G401 (cell line): Measurements from ENCODE around the gene CHN2. TPM values are rescaled to one million over a fixed set of nuclear protein-coding genes. Genes with fewer than 3 reads are reported as not detected.

ENCODE experiments used
- DNase-seq: peaks from one replicate; pipeline ENCODE4 v3.0.0-alpha.2; 2015; ENCODE audit warnings: low spot score
- in situ Hi-C: cut with HindIII; loops from 2 replicates; pipeline ENCODE4 v1.10.0; 2016; ENCODE audit warnings: low sequenced_read_pairs, mixed read lengths
- total RNA-seq: library from RNA; depleted of rRNA; stranded (reverse); fragments of >200 nt; shearing (Covaris generic); gene quantifications from 2 replicates; pipeline ENCODE4 v1.2.3, GENCODE V29; 2014

Gene CHN2
- total RNA-seq, 1 experiment from 2014 or later, result not detected

DNA sequence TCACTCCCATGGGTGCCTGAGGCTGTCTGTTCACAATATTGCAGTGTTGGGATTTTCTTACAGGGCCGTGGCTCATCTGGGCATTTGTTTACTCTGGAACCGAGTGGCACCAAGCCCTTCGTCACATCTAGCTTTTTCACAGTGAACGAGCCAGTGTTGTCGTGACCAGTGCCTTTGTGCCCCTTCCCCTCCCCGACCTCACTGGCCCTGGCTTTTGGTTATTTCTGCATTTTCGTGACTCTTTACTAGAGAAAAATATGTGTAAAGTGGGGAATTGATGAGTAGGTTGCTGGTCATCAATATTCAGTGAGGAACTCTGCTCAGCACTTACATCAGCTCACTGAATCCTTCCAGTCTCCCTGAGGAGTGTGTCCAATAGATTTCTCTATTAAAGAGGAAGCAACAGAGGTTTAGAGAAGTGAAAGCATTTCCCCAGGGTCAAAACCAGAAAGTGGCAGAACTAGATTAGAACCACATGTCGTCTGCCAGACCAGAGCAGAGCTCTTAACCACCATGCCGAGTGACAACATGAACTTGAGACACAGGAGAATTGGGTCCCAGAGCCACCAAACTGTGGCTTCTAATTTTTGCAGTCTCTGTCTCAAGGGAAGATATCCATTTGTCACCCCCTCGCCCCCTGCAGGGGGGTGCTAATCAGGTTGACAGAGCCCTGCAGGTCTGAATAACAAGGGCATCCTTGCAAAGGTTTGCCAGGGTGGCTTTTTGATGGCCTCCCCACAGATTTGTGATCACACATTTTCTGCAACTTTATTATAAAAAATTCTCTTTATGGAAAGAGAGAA is 125.3 kb downstream of the CHN2 start:
- in situ Hi-C loops, result no loop called here
- DNase-seq, result no peak

DNA sequence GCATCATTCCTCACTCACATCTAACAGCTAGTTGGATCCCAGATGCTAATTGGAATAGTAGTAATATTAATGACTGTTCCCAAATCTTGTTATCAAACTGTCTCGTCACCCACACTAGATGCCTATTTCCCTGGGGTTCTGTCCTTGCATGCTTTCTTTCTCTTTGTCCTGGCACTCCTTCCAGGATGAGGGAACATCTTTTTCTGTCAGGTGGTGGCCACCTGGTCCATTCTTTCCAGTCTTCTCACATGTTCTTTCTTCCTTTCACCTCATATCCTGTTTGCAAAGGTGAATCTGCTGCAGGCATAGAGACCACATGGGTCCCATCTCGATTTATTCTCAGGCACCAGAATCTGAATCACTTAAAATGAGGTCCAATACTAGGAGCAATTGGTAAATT is 126.0 kb downstream of the CHN2 start:
- DNase-seq, result no peak
- in situ Hi-C loops, result no loop called here

- in situ Hi-C loops, result no loop called here
- DNase-seq, result no peak
Measured at GRCh38 chr7:29322023-29322712, 127.6 kb downstream of the CHN2 start.

DNA sequence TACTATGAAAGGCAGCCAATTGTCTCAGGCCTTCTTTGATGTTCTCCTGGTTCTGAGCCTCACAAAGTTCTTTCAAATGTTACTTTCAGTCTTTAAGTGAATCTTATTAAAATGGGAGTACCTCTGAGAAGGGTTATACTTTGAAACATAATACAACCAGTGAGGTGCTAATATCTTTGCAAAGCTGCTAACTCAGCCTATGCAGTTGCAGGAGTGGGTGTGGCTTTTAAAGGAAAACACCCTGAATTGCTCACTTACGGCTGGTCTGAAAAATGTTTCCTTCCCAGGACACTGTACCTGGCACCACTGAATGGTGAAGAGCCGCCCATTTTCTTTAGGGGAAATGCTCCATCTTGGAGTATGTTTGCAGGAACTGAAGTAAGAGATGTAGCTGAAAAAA is 130.9 kb downstream of the CHN2 start:
- no peak for DNase-seq
- in situ Hi-C loops, result no loop called here

DNA sequence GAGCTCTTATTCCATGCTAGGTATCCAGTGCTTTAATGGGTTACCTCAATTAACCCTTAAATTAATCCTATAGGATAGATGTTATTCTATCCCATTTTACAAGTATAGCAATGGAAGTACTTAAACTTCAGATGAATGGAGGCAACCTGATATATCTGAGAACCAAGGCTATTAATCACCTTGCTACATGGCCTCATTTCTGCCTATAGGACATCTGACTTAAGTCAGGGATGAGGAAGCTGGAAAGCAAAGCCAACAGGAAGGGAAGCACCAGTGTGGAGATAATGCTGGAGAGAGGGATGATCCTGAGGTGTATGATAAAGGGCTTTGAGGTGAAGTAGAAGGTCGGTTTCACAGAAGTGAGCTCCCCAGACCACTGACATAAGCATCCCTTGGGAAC is 132.3 kb downstream of the CHN2 start:
- DNase-seq, result no peak
- in situ Hi-C loops, result no loop called here

DNA sequence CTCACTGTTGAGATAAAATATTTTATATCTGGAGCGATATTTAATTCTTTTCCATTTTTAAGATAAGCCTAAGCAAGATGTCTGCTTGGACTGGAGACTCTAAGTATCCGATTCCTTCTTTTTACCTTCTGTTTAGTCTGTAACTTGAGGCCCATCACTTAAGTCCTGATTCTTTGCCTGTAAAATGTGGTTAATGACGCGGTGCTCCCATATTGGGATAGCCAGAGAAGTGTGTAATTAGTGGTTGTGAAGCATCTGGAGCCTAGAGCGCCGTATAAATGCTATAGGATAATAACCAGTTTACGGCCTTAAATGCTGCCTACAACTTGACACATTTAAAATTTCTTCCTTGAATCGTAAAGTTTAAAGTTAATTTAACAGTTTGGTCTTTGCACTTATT is 132.9 kb downstream of the CHN2 start:
- in situ Hi-C loops, result no loop called here
- no peak for DNase-seq

- DNase-seq, result no peak
- in situ Hi-C loops, result no loop called here
Measured at GRCh38 chr7:29328045-29328444, 133.5 kb downstream of the CHN2 start.

GRCh38 chr7:29328811-29329210 is 134.2 kb downstream of the CHN2 start:
- DNase-seq, result no peak
- in situ Hi-C loops, result no loop called here

DNA sequence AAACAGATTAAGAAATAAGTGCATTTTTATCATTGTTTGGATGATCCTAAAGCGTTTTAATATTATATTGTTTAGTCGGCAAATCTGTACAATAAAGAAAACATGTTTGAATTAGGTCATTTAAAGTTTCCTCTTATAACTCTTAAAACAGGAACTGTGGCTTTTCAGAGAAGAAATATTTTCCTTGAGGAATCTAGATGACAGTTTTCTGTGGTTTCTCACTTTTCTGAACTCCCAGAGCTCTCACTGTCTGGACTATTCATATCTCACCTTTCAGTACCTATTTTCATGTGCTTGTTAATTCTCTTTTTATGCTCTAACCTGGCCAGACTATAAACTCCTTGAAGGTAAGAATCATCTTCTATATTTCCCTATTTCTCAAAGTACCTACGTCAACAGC is 135.1 kb downstream of the CHN2 start:
- no peak for DNase-seq
- in situ Hi-C loops, result no loop called here

- DNase-seq, result no peak
- in situ Hi-C loops, result no loop called here
Measured at GRCh38 chr7:29330136-29330535, 135.6 kb downstream of the CHN2 start.

- DNase-seq, result no peak
- in situ Hi-C loops, result no loop called here
Measured at GRCh38 chr7:29331163-29331562, 136.6 kb downstream of the CHN2 start.

DNA sequence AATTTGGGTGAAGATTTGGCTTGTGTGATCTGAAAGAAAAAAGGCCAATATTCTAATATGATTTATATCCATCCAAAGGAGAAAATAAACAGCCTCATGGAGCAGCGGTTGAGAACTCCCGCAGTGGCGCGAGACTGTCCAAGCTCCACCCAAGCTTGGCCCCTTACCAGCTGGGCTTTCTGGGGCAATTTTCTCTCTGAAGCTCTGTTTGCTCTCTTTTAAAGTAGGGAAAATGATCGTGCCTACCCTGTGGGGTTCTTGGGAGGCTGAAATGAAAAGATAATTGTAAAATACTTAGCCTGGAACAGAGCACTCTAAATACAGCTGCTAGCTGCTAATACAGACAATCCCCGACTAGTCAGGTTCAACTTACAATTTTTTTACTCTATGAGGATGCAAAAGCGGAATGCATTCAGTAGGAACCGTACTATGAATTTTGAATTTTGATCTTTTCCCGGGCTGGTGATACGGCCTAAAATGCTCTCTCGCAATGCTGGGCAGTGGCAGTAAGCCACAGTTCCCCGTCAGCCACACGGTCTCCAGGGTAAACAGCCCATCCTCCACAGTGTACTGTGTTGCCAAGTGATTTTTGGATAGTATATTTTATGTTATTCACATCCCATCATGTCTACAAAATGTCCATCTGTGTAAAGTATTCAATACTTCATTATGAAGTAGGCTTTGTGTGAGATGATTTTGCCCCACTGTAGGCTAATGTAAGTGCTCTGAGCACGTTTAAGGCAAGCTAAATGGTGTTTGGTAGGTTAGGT is 137.7 kb downstream of the CHN2 start:
- in situ Hi-C loops, result no loop called here
- DNase-seq, result no peak

GRCh38 chr7:29332875-29333855 is 138.6 kb downstream of the CHN2 start:
- in situ Hi-C loops, result no loop called here
- no peak for DNase-seq

DNA sequence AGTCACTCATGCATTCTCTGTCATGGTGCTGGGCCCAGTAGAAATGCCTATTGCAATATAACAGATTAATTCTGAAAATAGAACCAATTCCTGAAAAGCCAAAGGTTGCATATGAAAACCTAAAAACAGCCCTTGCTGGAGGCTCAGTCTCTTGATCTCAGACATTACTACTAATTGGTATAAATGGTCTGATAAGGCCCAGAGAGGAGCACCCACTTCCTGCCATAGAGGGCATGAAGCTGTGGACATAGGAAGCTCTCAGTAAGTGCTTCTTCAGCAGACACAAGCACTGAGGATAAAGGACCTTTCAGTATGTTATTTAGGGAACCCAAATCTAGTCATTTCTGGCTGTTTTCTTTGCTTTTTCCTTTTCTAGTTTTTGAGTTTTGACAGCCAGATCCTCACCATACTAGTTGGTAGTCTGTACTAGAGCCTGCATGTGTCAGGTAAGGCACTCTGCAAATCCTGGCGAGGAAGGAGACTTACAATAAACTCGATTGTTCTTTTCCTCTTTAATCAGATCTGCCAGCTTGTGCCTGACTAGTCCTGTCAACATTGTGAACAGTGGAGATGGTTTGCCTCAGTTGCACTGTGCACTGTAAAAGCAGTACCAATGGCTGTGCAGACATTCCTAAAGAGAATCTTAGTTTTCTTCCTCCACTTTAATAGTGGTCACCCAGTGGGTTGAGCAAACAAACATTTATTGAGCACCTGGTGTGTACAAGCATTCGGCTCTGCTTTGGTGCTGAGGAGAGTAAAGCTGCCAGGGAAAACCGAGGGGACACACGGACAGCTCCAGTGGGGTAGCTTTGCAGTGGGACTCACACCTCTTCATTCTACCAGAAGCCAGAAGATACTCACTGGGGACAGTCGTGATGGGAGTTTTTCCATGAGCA is 140.9 kb downstream of the CHN2 start:
- no peak for DNase-seq

DNA sequence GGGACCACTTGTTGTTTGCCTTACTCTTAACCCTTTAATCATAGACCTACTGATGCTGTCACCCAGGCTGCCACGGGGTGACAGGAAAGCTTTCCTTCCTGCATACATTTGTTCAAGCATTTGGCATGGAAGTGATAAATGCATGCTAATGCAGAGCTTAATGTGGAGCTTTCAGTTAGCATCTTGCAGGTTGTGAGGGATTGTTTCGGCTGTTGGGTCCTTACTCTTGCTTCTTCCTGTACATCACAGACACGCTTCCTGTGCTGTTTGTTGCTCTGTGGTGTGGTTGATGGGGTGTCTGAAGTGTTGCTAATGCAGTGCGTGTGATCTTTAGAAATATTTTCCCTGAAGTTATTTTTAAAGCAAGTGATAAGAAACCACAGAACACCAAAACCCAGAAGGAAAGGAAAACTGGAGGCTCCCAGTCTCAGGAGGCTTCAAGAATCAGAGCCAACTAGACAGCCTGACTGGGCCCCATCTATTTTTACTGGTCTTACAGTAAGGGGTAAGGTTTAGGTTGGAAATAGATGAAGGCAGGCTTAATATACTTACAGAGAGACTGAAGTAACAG is 143.1 kb downstream of the CHN2 start:
- no peak for DNase-seq
- in situ Hi-C loops, result no loop called here

More for the DNA sequence above, 140.9 kb downstream of the CHN2 start:
- in situ Hi-C loops, result no loop called here

- no peak for DNase-seq
- in situ Hi-C loops, result no loop called here
Measured at GRCh38 chr7:29340696-29341095, 146.1 kb downstream of the CHN2 start.

GRCh38 chr7:29341156-29341555 is 146.6 kb downstream of the CHN2 start:
- in situ Hi-C loops, result no loop called here
- DNase-seq, result no peak

GRCh38 chr7:29342761-29343160 is 148.2 kb downstream of the CHN2 start:
- DNase-seq, result no peak
- in situ Hi-C loops, result no loop called here
